ENCODE results near the gene CMIP. TPM values are rescaled to one million over a fixed set of nuclear protein-coding genes. Genes with fewer than 3 reads are reported as not detected.

Gene CMIP
- polyA plus RNA-seq, 1 donor from 2014 or later, result 15.1 TPM

GRCh38 chr16:81537721-81538561 is 93.3 kb downstream of the CMIP start:
- Histone ChIP-seq H3K9me3 (ENCODE audit: low read length) (no peaks in the 10 kb centered on the region), H3K79me2 (replicated peaks; ENCODE audit: insufficient read depth, low read length) (peaks cover 68% of the 10 kb centered on the region), H3F3A (ENCODE audit: insufficient read depth, low read length, poor library complexity, severe bottlenecking) (peaks cover 3% of the 10 kb centered on the region), H4K20me1 (ENCODE audit: insufficient read depth) (peaks cover 3% of the 10 kb centered on the region), H3K27me3 (ENCODE audit: insufficient read depth, low read depth, low read length) (no peaks in the 10 kb centered on the region), H3K27ac (ENCODE audit: low read length) (no peak overlapping the region), H3K9ac (ENCODE audit: low read length) (no peak overlapping the region), H3K9me2 (ENCODE audit: insufficient read depth, low read length) (no peaks in the 10 kb centered on the region), H3K4me2 (ENCODE audit: low read length) (no peak overlapping the region), H3K36me3 (ENCODE audit: insufficient read depth, low read length) (no peaks in the 10 kb centered on the region), H2AFZ (ENCODE audit: low read depth, low read length) (no peak overlapping the region), H3K4me3 (ENCODE audit: low read length) (no peak overlapping the region)
- no peak for TF ChIP-seq CTCF (IDR thresholded peaks at IDR 0.05; ENCODE audit: poor library complexity, severe bottlenecking)
- no peak for TF ChIP-seq TAF1 (IDR thresholded peaks at IDR 0.05; ENCODE audit: low read depth)
- no peak for TF ChIP-seq EZH2 (IDR thresholded peaks at IDR 0.05; ENCODE audit: borderline replicate concordance, insufficient read depth, low read length, poor library complexity, severe bottlenecking)
- TF ChIP-seq EP300 (conservative IDR thresholded peaks at IDR 0.05; ENCODE audit: poor library complexity, severe bottlenecking), result no peak
- no peak for TF ChIP-seq REST (IDR thresholded peaks at IDR 0.05; ENCODE audit: borderline replicate concordance)
- no peak for TF ChIP-seq POLR2AphosphoS5 (IDR thresholded peaks at IDR 0.05)
- TF ChIP-seq MXI1 (conservative IDR thresholded peaks at IDR 0.05; ENCODE audit: poor library complexity, severe bottlenecking), result no peak
- no peak for TF ChIP-seq RAD21 (conservative IDR thresholded peaks at IDR 0.05)
- no peak for TF ChIP-seq SMC3 (conservative IDR thresholded peaks at IDR 0.05; ENCODE audit: poor library complexity)

- Histone ChIP-seq H3K4me2 (ENCODE audit: low read length) (peak overlapping the region; percentile 5), H4K20me1 (ENCODE audit: insufficient read depth) (peaks cover under 1% of the 10 kb centered on the region), H3K9me2 (ENCODE audit: insufficient read depth, low read length) (no peaks in the 10 kb centered on the region)
These were observed 94.6 kb downstream of the CMIP start for GRCh38 chr16:81539009-81539758.

More at GRCh38 chr16:81539009-81539758, 94.6 kb downstream of the CMIP start:
- peaks cover 3% of the 10 kb centered on the region for H3F3A ChIP-seq (ENCODE audit: insufficient read depth, low read length, poor library complexity, severe bottlenecking)
- H3K9ac ChIP-seq (ENCODE audit: low read length), result peak overlapping the region; percentile 22
- TF ChIP-seq REST (IDR thresholded peaks at IDR 0.05; ENCODE audit: borderline replicate concordance) (peak; percentile 55), EP300 (conservative IDR thresholded peaks at IDR 0.05; ENCODE audit: poor library complexity, severe bottlenecking) (no peak)
- no peaks in the 10 kb centered on the region for H3K36me3 ChIP-seq (ENCODE audit: insufficient read depth, low read length)
- peak overlapping the region; percentile 0 for H3K4me3 ChIP-seq (ENCODE audit: low read length)
- peaks cover 81% of the 10 kb centered on the region for H3K79me2 ChIP-seq (replicated peaks; ENCODE audit: insufficient read depth, low read length)
- H3K27ac ChIP-seq (ENCODE audit: low read length), result peak overlapping the region; percentile 16
- no peaks in the 10 kb centered on the region for H3K27me3 ChIP-seq (ENCODE audit: insufficient read depth, low read depth, low read length)
- H3K9me3 ChIP-seq (ENCODE audit: low read length), result no peaks in the 10 kb centered on the region
- no peak overlapping the region for H2AFZ ChIP-seq (ENCODE audit: low read depth, low read length)
